Small intestine (tissue), 7 donors: Measurements from ENCODE around the gene OR6C65. TPM values are rescaled to one million over a fixed set of nuclear protein-coding genes. Genes with fewer than 3 reads are reported as not detected.
"Not testable (repeated sequence)": the region's sequence is repeated elsewhere in the genome, so short reads cannot be mapped to it uniquely, and the experiment has no call there.

Experiments used
- DNase-seq, 2 donors: peaks; one replicate each; pipeline versions ENCODE4 v3.0.0 to v3.0.0-alpha.2; 2013
- FAIRE-seq: peaks from 2 replicates; lab custom pipeline; 2012; peaks lifted over from hg19 to GRCh38; lab: Jason Lieb, UNC
- H3K27ac ChIP-seq, 3 donors: one replicate each; pipeline ENCODE4 v1.5.1; 2013; ENCODE audit warnings: low read length in 2 of 3, mild to moderate bottlenecking in 2 of 3, control low read depth in 1 of 3, inconsistent platforms in 1 of 3, low read depth in 1 of 3, moderate library complexity in 1 of 3
- H3K27me3 ChIP-seq, 3 donors: one replicate each; pipeline ENCODE4 v1.6.1; 2013; ENCODE audit warnings: low read length in 3 of 3, inconsistent platforms in 1 of 3; ENCODE audit not compliant: control insufficient read depth in 3 of 3, insufficient read depth in 3 of 3
- H3K36me3 ChIP-seq, 3 donors: one replicate each; pipeline ENCODE4 v1.6.1; 2013; ENCODE audit warnings: low read length in 3 of 3, inconsistent platforms in 1 of 3, low read depth in 1 of 3, mild to moderate bottlenecking in 1 of 3, moderate library complexity in 1 of 3; ENCODE audit not compliant: control insufficient read depth in 3 of 3, insufficient read depth in 2 of 3
- H3K4me1 ChIP-seq, 3 donors: one replicate each; pipeline ENCODE4 v1.6.1; 2013; ENCODE audit warnings: low read length in 2 of 3, inconsistent platforms in 1 of 3, low read depth in 1 of 3, mild to moderate bottlenecking in 1 of 3, moderate library complexity in 1 of 3; ENCODE audit not compliant: control insufficient read depth in 3 of 3, insufficient read depth in 2 of 3
- H3K4me3 ChIP-seq, 3 donors: one replicate each; pipeline ENCODE4 v1.5.1; 2013; ENCODE audit warnings: low read length in 3 of 3, control low read depth in 1 of 3, inconsistent platforms in 1 of 3, low read depth in 1 of 3, mild to moderate bottlenecking in 1 of 3, moderate library complexity in 1 of 3
- H3K9me3 ChIP-seq, 2 donors: one replicate each; pipeline ENCODE4 v1.6.1; 2013; ENCODE audit warnings: low read depth in 1 of 2, low read length in 1 of 2; ENCODE audit not compliant: control insufficient read depth in 2 of 2, insufficient read depth in 1 of 2
- WGBS, 3 donors: extraction: QIAGEN DNeasy Blood & Tissue Kit; methylation state at CpG; one replicate each; pipeline ENCODE4 v1.1.7; 2013; 5-methylcytosine and 5-hydroxymethylcytosine counted together
- polyA plus RNA-seq, 4 donors: library from polyadenylated mRNA; stranded (reverse) in 3 of 4; unstranded in 1 of 4; fragments of 200-250 nt in 3 of 4; fragments of 120-200 nt in 1 of 4; gene quantifications; one replicate each; pipeline versions ENCODE4 v1.2.1 to v1.2.3, GENCODE V29; 2013
- donor health status: healthy with polysubstance abuse.
- donor health status: control.
- donor health status: control.
- donor health status: Bipolar disorder and iron deficiency.
- donor health status: healthy.

Gene OR6C65
- polyA plus RNA-seq, 4 donors = not detected

- no peaks in the 10 kb centered on the region for H3K36me3 ChIP-seq
- 78 to 89% (median 80%) methylated on average over 4 of the region's 4 CpGs for WGBS, 3 donors
These were observed 25.6 kb downstream of the OR6C65 start, which contains the start of gene OR6C76 for GRCh38 chr12:55425954-55426353. TSS of gene OR6C76 (plus strand) at chr12:55426254. CDS start at chr12:55426254, 0 bp downstream.

GRCh38 chr12:55428331-55429243 lies 28.3 kb downstream of the OR6C65 start:
- Histone ChIP-seq H3K27ac (no peak overlapping the region), H3K27me3 (no peaks in the 10 kb centered on the region), H3K9me3 (no peaks in the 10 kb centered on the region), H3K4me1 (no peaks in the 10 kb centered on the region), H3K4me3 (no peak overlapping the region), H3K36me3 (no peaks in the 10 kb centered on the region)
- FAIRE-seq = no peak
- 10 to 21% (median 13%) methylated on average over 1 of the region's 1 CpG for WGBS, 3 donors
- DNase-seq = no peak

More at GRCh38 chr12:55425954-55426353, 25.6 kb downstream of the OR6C65 start, which contains the start of gene OR6C76:
- Histone ChIP-seq H3K27ac (no peak within 1 kb of the TSS), H3K4me1 (no peaks in the 10 kb centered on the region), H3K9me3 (no peaks in the 10 kb centered on the region), H3K27me3 (no peaks in the 10 kb centered on the region), H3K4me3 (no peak within 1 kb of the TSS)
- DNase-seq = no peak
- no peak for FAIRE-seq

GRCh38 chr12:55441233-55441632 lies 40.9 kb downstream of the OR6C65 start:
- not testable (repeated sequence) for DNase-seq, FAIRE-seq

GRCh38 chr12:55443776-55444175 lies 43.4 kb downstream of the OR6C65 start, which contains the start of gene OR6C2:
TSS of gene OR6C2 (plus strand) at chr12:55444076. CDS start at chr12:55452214, 8,138 bp downstream.
- H3K4me1 ChIP-seq = no peaks in the 10 kb centered on the region
- 48 to 52% (median 50%) methylated on average over 2 of the region's 2 CpGs for WGBS, 3 donors

More at GRCh38 chr12:55441233-55441632, 40.9 kb downstream of the OR6C65 start:
- H3K27me3 ChIP-seq, H3K36me3 ChIP-seq, H3K4me1 ChIP-seq, H3K9me3 ChIP-seq, H3K4me3 ChIP-seq, H3K27ac ChIP-seq: not testable (repeated sequence)
- 72 to 89% (median 76%) methylated on average over 5 of the region's 5 CpGs for WGBS, 3 donors

GRCh38 chr12:55445357-55445756 lies 45.0 kb downstream of the OR6C65 start:
- whole genome bisulfite sequencing, 3 donors = 98 to 100% (median 98%) methylated on average over 1 of the region's 1 CpG
- H3K9me3 ChIP-seq = no peaks in the 10 kb centered on the region
- no peak for DNase-seq
- no peaks in the 10 kb centered on the region for H3K36me3 ChIP-seq
- H3K27me3 ChIP-seq = no peaks in the 10 kb centered on the region
- H3K27ac ChIP-seq = no peak overlapping the region
- H3K4me1 ChIP-seq = no peaks in the 10 kb centered on the region
- no peak for FAIRE-seq
- H3K4me3 ChIP-seq = no peak overlapping the region

More at GRCh38 chr12:55443776-55444175, 43.4 kb downstream of the OR6C65 start, which contains the start of gene OR6C2:
- H3K27me3 ChIP-seq = no peaks in the 10 kb centered on the region
- FAIRE-seq = no peak
- DNase-seq = no peak
- H3K4me3 ChIP-seq = no peak within 1 kb of the TSS
- no peak within 1 kb of the TSS for H3K27ac ChIP-seq
- H3K9me3 ChIP-seq = no peaks in the 10 kb centered on the region
- no peaks in the 10 kb centered on the region for H3K36me3 ChIP-seq

GRCh38 chr12:55446326-55446725 lies 46.0 kb downstream of the OR6C65 start:
- H3K4me3 ChIP-seq = no peak overlapping the region
- no peaks in the 10 kb centered on the region for H3K4me1 ChIP-seq
- H3K27ac ChIP-seq = no peak overlapping the region
- FAIRE-seq (no peak), DNase-seq (peak in 1 of 2 donors; percentile 35)
- no peaks in the 10 kb centered on the region for H3K27me3 ChIP-seq
- WGBS, 3 donors = 52 to 79% (median 63%) methylated on average over 5 of the region's 5 CpGs
- H3K9me3 ChIP-seq = no peaks in the 10 kb centered on the region
- H3K36me3 ChIP-seq = no peaks in the 10 kb centered on the region

- Histone ChIP-seq H3K27ac (no peak overlapping the region), H3K4me3 (no peak overlapping the region), H3K9me3 (no peaks in the 10 kb centered on the region), H3K27me3 (no peaks in the 10 kb centered on the region), H3K4me1 (no peaks in the 10 kb centered on the region), H3K36me3 (no peaks in the 10 kb centered on the region)
- FAIRE-seq = no peak
- DNase-seq = no peak
These were observed 48.5 kb downstream of the OR6C65 start for GRCh38 chr12:55448825-55449224.
